ENCODE measurements around the gene MAP7D3.
A peak's percentile ranks its signal among the peaks of the same experiment; 100 is the strongest.

DNA sequence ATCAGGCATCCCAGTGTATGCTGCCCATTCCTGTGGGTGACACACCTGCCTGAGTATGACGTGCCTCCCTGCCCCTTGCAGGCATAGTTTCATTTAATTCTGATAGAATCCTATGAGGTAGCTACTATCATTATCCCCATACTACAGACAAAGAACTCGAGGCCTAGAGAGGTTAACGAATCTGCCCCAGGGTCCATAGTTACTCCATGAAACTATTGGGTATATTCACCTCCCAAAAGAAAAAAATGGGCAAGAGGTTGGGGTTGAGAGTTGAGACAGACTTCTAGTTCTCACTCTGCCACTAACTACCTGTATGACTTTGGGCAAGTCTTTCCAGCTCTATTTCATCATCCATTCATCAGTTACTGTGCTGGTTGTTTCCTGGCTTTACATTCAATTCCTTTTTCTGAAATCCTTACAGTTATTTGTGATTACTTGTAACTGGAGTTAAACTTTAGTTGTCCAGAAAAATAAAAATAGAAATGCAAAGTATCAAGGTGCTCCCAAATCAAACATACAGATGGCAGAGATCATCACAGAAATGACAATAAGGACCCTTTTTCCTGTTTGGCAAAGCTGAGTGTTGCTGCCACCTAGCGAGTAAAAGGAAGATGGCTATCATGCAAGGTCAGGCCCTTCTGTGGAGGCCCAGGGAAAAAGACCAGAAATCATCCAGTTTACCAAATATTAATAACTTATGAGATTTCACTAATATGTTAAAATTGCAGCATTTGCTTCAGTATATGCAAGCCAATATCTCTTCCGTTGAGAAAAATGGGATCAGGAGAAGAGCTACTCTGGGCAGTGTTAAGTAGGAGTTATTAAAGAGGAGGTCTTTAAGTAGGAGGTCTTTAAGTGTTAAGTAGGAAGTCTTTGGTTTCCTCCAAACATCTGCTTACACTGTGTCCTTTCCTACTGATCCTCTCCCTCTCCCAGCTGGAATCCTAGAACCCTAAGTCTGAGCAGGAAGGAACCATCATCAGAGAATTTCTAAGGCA lies 17.1 kb upstream of the MAP7D3 start:
- TF ChIP-seq, protein P1, sequence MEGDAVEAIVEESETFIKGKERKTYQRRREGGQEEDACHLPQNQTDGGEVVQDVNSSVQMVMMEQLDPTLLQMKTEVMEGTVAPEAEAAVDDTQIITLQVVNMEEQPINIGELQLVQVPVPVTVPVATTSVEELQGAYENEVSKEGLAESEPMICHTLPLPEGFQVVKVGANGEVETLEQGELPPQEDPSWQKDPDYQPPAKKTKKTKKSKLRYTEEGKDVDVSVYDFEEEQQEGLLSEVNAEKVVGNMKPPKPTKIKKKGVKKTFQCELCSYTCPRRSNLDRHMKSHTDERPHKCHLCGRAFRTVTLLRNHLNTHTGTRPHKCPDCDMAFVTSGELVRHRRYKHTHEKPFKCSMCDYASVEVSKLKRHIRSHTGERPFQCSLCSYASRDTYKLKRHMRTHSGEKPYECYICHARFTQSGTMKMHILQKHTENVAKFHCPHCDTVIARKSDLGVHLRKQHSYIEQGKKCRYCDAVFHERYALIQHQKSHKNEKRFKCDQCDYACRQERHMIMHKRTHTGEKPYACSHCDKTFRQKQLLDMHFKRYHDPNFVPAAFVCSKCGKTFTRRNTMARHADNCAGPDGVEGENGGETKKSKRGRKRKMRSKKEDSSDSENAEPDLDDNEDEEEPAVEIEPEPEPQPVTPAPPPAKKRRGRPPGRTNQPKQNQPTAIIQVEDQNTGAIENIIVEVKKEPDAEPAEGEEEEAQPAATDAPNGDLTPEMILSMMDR (IDR thresholded peaks at IDR 0.05; ENCODE audit: insufficient read depth, low read length, poor library complexity, severe bottlenecking) = peak; percentile 64
- TF ChIP-seq EZH2phosphoT487 (conservative IDR thresholded peaks at IDR 0.05; ENCODE audit: low read length) = no peak
